HL-60 (cell line): ENCODE measurements around the gene CCSER2.

ENCODE experiments used
- DNase-seq, 2 experiments: peaks; one replicate each; pipeline ENCODE4 v3.0.0-alpha.2; 2010 to 2020; ENCODE audit warnings: low read depth in 1 of 2, low spot score in 1 of 2
- H3K27ac ChIP-seq: fragments of 250-450 bp; sonication (Bioruptor Pico); replicated peaks from 2 replicates; pipeline ENCODE4 v1.5.1; 2020; ENCODE audit warnings: mild to moderate bottlenecking, moderate library complexity
- H3K27me3 ChIP-seq: fragments of 250-450 bp; sonication (Bioruptor Pico); 2 replicates; pipeline ENCODE4 v1.5.1; 2021; ENCODE audit warnings: mild to moderate bottlenecking, moderate library complexity; ENCODE audit not compliant: insufficient read depth, poor library complexity, severe bottlenecking
- H3K4me3 ChIP-seq: replicated peaks from 2 replicates; pipeline ENCODE4 v1.5.1; 2011; ENCODE audit warnings: mild to moderate bottlenecking, control low read depth, low read length; ENCODE audit not compliant: insufficient read depth
- GABPA ChIP-seq: IDR thresholded peaks from 2 replicates; pipeline ENCODE4 v1.6.1; 2012; ENCODE audit warnings: low read depth
- POLR2AphosphoS5 ChIP-seq: IDR thresholded peaks from 2 replicates; pipeline ENCODE4 v1.6.1; 2012; ENCODE audit warnings: low read depth
- SPI1 ChIP-seq: IDR thresholded peaks from 2 replicates; pipeline ENCODE4 v1.6.1; 2012; ENCODE audit warnings: low read depth, mild to moderate bottlenecking, borderline replicate concordance
- TF ChIP-seq, protein P1 (sequence below): IDR thresholded peaks from one replicate; pipeline ENCODE4 v1.5.1; 2011; ENCODE audit warnings: low read length, control low read depth, inconsistent platforms; ENCODE audit not compliant: insufficient read depth
- TF ChIP-seq, protein P2 (sequence below): IDR thresholded peaks from 2 replicates; pipeline ENCODE4 v1.6.1; 2012; ENCODE audit warnings: low read depth; ENCODE audit not compliant: insufficient replicate concordance

Gene CCSER2

DNA sequence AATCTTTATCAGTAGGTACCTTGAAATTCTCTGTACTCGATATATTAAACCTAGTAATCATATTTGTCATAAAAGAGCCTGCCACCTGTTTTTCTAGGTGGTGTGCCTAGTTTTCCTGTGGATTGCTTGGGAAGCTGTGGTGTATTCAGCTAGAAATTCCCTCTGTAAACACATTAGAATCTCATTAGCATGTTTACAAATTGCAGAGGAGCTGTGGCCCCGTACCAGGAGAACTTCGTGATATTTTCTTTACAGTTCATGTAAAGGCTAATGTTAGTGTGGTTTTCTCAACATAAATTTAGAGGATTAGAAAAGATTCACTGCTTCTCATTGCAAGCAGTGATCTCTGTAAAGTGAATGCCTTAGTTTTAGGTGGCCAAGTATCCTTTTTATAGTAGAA is 144.7 kb downstream of the CCSER2 start:
- Histone ChIP-seq H3K27me3 (no peaks in the 10 kb centered on the region), H3K27ac (no peak overlapping the region), H3K4me3 (no peak overlapping the region)
- DNase-seq: no peak
- TF ChIP-seq SPI1 (no peak), GABPA (no peak), POLR2AphosphoS5 (no peak)
- TF ChIP-seq, protein P1, sequence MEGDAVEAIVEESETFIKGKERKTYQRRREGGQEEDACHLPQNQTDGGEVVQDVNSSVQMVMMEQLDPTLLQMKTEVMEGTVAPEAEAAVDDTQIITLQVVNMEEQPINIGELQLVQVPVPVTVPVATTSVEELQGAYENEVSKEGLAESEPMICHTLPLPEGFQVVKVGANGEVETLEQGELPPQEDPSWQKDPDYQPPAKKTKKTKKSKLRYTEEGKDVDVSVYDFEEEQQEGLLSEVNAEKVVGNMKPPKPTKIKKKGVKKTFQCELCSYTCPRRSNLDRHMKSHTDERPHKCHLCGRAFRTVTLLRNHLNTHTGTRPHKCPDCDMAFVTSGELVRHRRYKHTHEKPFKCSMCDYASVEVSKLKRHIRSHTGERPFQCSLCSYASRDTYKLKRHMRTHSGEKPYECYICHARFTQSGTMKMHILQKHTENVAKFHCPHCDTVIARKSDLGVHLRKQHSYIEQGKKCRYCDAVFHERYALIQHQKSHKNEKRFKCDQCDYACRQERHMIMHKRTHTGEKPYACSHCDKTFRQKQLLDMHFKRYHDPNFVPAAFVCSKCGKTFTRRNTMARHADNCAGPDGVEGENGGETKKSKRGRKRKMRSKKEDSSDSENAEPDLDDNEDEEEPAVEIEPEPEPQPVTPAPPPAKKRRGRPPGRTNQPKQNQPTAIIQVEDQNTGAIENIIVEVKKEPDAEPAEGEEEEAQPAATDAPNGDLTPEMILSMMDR: no peak
- TF ChIP-seq, protein P2, sequence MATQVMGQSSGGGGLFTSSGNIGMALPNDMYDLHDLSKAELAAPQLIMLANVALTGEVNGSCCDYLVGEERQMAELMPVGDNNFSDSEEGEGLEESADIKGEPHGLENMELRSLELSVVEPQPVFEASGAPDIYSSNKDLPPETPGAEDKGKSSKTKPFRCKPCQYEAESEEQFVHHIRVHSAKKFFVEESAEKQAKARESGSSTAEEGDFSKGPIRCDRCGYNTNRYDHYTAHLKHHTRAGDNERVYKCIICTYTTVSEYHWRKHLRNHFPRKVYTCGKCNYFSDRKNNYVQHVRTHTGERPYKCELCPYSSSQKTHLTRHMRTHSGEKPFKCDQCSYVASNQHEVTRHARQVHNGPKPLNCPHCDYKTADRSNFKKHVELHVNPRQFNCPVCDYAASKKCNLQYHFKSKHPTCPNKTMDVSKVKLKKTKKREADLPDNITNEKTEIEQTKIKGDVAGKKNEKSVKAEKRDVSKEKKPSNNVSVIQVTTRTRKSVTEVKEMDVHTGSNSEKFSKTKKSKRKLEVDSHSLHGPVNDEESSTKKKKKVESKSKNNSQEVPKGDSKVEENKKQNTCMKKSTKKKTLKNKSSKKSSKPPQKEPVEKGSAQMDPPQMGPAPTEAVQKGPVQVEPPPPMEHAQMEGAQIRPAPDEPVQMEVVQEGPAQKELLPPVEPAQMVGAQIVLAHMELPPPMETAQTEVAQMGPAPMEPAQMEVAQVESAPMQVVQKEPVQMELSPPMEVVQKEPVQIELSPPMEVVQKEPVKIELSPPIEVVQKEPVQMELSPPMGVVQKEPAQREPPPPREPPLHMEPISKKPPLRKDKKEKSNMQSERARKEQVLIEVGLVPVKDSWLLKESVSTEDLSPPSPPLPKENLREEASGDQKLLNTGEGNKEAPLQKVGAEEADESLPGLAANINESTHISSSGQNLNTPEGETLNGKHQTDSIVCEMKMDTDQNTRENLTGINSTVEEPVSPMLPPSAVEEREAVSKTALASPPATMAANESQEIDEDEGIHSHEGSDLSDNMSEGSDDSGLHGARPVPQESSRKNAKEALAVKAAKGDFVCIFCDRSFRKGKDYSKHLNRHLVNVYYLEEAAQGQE: no peak

DNA sequence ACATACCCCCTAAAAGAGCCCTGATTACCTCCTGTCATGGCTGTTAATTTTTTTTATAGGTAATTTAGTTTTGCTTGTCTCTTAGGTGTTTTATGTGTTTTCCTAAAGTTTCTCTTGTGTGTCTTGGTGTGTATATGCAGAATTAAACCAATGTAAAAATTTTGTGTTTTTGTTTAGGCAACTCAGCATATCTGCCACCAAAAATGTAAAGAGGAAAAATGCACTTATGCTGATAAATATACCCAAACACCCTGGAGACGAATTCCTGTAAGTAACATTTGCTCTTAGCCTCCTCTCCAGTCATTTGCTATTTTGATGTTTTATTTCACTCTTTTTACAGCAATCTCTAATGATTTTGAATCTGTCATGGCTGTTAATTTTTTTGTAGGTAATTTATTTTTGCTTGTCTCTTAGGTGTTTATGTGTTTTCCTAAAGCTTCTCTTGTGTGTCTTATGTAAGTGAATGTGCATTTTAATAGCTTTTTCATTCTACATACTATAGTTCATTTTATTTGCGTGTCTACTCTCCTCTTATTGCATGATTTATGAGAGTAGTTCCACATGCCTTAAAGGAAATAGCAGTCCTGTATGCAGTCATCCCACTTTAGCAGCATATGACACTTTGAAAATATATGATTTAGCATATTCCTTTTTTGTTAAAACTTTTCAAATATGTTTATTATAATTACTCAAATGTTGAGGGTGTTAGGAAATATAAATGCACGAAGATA is 149.2 kb downstream of the CCSER2 start:
- DNase-seq: no peak
- no peak for TF ChIP-seq SPI1
- TF ChIP-seq, protein P1: no peak
- no peaks in the 10 kb centered on the region for H3K27me3 ChIP-seq
- H3K4me3 ChIP-seq: no peak overlapping the region
- no peak overlapping the region for H3K27ac ChIP-seq

DNA sequence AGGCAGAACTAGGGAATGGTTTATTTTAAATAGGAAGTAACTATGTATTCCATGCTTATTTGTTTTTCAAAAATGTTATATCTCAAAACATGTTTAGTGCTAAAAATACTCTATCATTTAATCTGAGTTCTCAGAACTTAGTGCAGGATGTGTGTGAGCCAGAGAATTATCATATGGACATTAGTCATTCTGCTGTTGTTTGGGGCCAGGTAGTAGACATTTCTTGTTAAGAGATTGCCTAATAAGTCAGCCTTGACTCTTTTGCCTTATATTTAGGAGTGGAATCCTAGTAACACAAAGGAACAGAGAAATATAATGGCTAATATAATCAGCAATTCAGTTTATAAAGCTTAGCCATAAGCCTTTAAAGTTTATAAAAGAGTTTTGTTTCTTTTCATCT is 149.8 kb downstream of the CCSER2 start:
- Histone ChIP-seq H3K27ac (no peak overlapping the region), H3K27me3 (no peaks in the 10 kb centered on the region), H3K4me3 (no peak overlapping the region)
- TF ChIP-seq, protein P1: no peak
- TF ChIP-seq POLR2AphosphoS5 (no peak), GABPA (no peak), SPI1 (no peak)
- TF ChIP-seq, protein P2: no peak
- no peak for DNase-seq

DNA sequence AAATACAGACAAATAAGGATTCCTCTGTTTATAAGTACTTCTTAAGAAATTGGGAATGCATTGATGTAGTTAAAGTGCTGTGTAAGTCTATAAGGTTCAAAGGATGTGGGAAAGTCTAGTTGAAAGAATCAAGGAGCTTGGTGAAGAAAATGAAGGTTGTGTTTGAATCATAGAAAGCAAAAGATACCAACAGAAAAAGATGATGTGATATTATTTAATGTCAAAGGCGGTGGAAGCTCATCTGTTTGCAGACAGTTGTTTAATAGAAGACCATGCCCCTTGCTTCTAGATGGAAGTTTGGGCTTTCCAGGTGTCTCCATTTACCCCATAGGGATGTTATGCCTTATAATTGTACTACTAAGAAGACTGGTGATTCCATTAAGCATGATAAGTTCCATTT is 150.3 kb downstream of the CCSER2 start:
- DNase-seq: no peak
- Histone ChIP-seq H3K27ac (no peak overlapping the region), H3K27me3 (no peaks in the 10 kb centered on the region), H3K4me3 (no peak overlapping the region)
- TF ChIP-seq, protein P1: no peak
- TF ChIP-seq, protein P2: no peak
- TF ChIP-seq SPI1: no peak
- no peak for TF ChIP-seq GABPA
- TF ChIP-seq POLR2AphosphoS5: no peak
